ENCODE measurements around the gene GSK3A. TPM values are rescaled to one million over a fixed set of nuclear protein-coding genes. Genes with fewer than 3 reads are reported as not detected.

GSK3A gene
- total and polyA plus RNA-seq, 2 experiments from 2014 or later = 17.7 to 40.7 TPM

DNA sequence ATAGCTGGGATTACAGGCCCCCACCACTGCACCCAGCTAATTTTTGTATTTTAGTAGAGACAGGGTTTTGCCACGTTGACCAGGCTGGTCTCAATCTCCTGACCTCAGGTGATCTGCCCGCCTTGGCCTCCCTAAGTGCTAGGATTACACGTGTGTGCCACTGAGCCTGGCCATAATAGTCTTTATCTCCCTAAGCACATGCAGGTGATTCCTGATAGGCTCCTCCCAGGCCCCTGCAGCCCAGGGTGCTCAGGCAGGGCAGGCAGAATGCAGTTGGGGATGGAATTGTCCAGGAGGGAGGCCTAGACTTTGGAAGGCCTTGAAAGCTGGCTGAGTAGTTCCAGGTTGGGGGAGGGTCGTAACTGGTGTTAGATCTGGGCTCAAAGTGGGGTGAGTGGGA lies 13.8 kb downstream of the GSK3A start:
- no peak overlapping the region for H2AFZ ChIP-seq
- H3F3A ChIP-seq (replicated peaks; ENCODE audit: low read depth) = peaks cover 19% of the 10 kb centered on the region; the same call in 1 of the 2 replicates
- Mint-ChIP-seq H3K27ac (no peak overlapping the region), H3K27me3 (ENCODE audit: insufficient read depth, low read depth, poor library complexity) (peaks cover 7% of the 10 kb centered on the region), H3K36me3 (ENCODE audit: low read depth) (peaks cover 72% of the 10 kb centered on the region), H3K9me3 (no peaks in the 10 kb centered on the region; the same call in 2 of the 3 replicates), H3K4me1 (no peaks in the 10 kb centered on the region), H3K4me3 (no peak overlapping the region; the same call in 2 of the 3 replicates)
- H3K27me3 ChIP-seq (ENCODE audit: insufficient read depth) = no peaks in the 10 kb centered on the region
- no peaks in the 10 kb centered on the region for H3K79me2 ChIP-seq (replicated peaks; ENCODE audit: insufficient read depth)
- H3K4me3 ChIP-seq = no peak overlapping the region
- no peaks in the 10 kb centered on the region for H3K4me1 ChIP-seq (ENCODE audit: insufficient read depth)
- no peak for ATAC-seq
- peaks cover 12% of the 10 kb centered on the region for H4K20me1 ChIP-seq (replicated peaks; ENCODE audit: insufficient read depth)
- H3K9me2 ChIP-seq (ENCODE audit: insufficient read depth) = no peaks in the 10 kb centered on the region
- no peak for TF ChIP-seq ZNF114 (CRISPR knock-in tag; IDR thresholded peaks at IDR 0.05)
- no peak for TF ChIP-seq JUNB (IDR thresholded peaks at IDR 0.05; ENCODE audit: unreplicated experiment)
- TF ChIP-seq ZNF331 (CRISPR knock-in tag; IDR thresholded peaks at IDR 0.05; ENCODE audit: low read depth) = no peak
- TF ChIP-seq CREB1 (CRISPR knock-in tag; IDR thresholded peaks at IDR 0.05; ENCODE audit: low read depth) = no peak
- no peaks in the 10 kb centered on the region; the same call in 1 of the 2 replicates for H3K36me3 ChIP-seq (ENCODE audit: insufficient read depth)
- DNase-seq (ENCODE audit: low spot score) = no peak
- no peak overlapping the region for H3K4me2 ChIP-seq
- no peak overlapping the region for H3K27ac ChIP-seq (ENCODE audit: low read depth)

DNA sequence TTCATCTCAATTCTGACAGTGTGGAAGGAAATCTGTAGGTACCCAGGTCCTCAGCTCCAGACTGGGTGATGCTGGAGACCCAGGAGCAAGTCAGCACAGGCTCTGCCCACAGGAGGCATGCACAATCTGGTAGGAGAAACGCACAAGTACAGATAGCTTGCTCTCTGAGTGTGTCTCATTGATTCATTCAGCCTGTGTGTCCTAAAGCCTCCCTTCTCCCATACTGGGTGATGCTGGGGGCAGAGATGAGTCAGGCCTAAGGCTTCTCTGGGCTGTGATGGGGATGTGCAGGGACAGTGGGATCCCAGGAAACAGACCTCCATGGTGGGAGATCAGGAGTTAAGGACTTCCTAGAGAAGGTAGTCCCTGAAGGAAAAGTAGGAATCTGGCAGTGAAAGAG lies 15.5 kb downstream of the GSK3A start:
- Histone ChIP-seq H2AFZ (no peak overlapping the region), H3K9me2 (ENCODE audit: insufficient read depth) (no peaks in the 10 kb centered on the region), H3K27me3 (ENCODE audit: insufficient read depth) (no peaks in the 10 kb centered on the region), H4K20me1 (replicated peaks; ENCODE audit: insufficient read depth) (peaks cover 20% of the 10 kb centered on the region), H3K36me3 (ENCODE audit: insufficient read depth) (no peaks in the 10 kb centered on the region), H3K4me1 (ENCODE audit: insufficient read depth) (no peaks in the 10 kb centered on the region), H3K79me2 (replicated peaks; ENCODE audit: insufficient read depth) (peaks cover 11% of the 10 kb centered on the region), H3K27ac (ENCODE audit: low read depth) (no peak overlapping the region), H3K4me2 (no peak overlapping the region), H3F3A (replicated peaks; ENCODE audit: low read depth) (peaks cover 11% of the 10 kb centered on the region; the same call in 1 of the 2 replicates), H3K4me3 (no peak overlapping the region)
- no peak for ATAC-seq
- no peaks in the 10 kb centered on the region for H3K4me1 Mint-ChIP-seq
- DNase-seq (ENCODE audit: low spot score) = no peak
- H3K4me3 Mint-ChIP-seq = no peak overlapping the region; the same call in 2 of the 3 replicates
- H3K36me3 Mint-ChIP-seq (ENCODE audit: low read depth) = peaks cover 65% of the 10 kb centered on the region
- no peak overlapping the region for H3K27ac Mint-ChIP-seq
- TF ChIP-seq ZNF114 (CRISPR knock-in tag; IDR thresholded peaks at IDR 0.05) = no peak
- TF ChIP-seq, protein P1, sequence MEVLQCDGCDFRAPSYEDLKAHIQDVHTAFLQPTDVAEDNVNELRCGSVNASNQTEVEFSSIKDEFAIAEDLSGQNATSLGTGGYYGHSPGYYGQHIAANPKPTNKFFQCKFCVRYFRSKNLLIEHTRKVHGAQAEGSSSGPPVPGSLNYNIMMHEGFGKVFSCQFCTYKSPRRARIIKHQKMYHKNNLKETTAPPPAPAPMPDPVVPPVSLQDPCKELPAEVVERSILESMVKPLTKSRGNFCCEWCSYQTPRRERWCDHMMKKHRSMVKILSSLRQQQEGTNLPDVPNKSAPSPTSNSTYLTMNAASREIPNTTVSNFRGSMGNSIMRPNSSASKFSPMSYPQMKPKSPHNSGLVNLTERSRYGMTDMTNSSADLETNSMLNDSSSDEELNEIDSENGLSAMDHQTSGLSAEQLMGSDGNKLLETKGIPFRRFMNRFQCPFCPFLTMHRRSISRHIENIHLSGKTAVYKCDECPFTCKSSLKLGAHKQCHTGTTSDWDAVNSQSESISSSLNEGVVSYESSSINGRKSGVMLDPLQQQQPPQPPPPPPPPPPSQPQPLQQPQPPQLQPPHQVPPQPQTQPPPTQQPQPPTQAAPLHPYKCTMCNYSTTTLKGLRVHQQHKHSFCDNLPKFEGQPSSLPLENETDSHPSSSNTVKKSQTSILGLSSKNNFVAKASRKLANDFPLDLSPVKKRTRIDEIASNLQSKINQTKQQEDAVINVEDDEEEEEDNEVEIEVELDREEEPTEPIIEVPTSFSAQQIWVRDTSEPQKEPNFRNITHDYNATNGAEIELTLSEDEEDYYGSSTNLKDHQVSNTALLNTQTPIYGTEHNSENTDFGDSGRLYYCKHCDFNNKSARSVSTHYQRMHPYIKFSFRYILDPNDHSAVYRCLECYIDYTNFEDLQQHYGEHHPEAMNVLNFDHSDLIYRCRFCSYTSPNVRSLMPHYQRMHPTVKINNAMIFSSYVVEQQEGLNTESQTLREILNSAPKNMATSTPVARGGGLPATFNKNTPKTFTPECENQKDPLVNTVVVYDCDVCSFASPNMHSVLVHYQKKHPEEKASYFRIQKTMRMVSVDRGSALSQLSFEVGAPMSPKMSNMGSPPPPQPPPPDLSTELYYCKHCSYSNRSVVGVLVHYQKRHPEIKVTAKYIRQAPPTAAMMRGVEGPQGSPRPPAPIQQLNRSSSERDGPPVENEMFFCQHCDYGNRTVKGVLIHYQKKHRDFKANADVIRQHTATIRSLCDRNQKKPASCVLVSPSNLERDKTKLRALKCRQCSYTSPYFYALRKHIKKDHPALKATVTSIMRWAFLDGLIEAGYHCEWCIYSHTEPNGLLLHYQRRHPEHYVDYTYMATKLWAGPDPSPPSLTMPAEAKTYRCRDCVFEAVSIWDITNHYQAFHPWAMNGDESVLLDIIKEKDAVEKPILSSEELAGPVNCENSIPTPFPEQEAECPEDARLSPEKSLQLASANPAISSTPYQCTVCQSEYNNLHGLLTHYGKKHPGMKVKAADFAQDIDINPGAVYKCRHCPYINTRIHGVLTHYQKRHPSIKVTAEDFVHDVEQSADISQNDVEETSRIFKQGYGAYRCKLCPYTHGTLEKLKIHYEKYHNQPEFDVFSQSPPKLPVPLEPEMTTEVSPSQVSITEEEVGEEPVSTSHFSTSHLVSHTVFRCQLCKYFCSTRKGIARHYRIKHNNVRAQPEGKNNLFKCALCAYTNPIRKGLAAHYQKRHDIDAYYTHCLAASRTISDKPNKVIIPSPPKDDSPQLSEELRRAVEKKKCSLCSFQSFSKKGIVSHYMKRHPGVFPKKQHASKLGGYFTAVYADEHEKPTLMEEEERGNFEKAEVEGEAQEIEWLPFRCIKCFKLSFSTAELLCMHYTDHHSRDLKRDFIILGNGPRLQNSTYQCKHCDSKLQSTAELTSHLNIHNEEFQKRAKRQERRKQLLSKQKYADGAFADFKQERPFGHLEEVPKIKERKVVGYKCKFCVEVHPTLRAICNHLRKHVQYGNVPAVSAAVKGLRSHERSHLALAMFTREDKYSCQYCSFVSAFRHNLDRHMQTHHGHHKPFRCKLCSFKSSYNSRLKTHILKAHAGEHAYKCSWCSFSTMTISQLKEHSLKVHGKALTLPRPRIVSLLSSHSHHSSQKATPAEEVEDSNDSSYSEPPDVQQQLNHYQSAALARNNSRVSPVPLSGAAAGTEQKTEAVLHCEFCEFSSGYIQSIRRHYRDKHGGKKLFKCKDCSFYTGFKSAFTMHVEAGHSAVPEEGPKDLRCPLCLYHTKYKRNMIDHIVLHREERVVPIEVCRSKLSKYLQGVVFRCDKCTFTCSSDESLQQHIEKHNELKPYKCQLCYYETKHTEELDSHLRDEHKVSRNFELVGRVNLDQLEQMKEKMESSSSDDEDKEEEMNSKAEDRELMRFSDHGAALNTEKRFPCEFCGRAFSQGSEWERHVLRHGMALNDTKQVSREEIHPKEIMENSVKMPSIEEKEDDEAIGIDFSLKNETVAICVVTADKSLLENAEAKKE (CRISPR knock-in tag; IDR thresholded peaks at IDR 0.05) = no peak
- TF ChIP-seq CREB1 (CRISPR knock-in tag; IDR thresholded peaks at IDR 0.05; ENCODE audit: low read depth) = no peak
- peaks cover 3% of the 10 kb centered on the region for H3K27me3 Mint-ChIP-seq (ENCODE audit: insufficient read depth, low read depth, poor library complexity)
- no peaks in the 10 kb centered on the region; the same call in 2 of the 3 replicates for H3K9me3 Mint-ChIP-seq
